Peyer's patch (tissue), 4 donors: ENCODE results near the gene SLX4IP. TPM values are rescaled to one million over a fixed set of nuclear protein-coding genes. Genes with fewer than 3 reads are reported as not detected.
A peak's percentile ranks its signal among the peaks of the same experiment; 100 is the strongest.

Experiments used
- DNase-seq, 3 donors: peaks; one replicate each; pipeline ENCODE4 v3.0.0-alpha.2; 2017 to 2019
- H3K27ac ChIP-seq, 4 donors: fragments of 200-600 bp; sonication (generic); one replicate each; pipeline ENCODE4 v1.5.1; 2016 to 2019
- H3K27me3 ChIP-seq, 2 donors: fragments of 200-600 bp; sonication (generic); one replicate each; pipeline ENCODE4 v1.5.1; 2019
- H3K36me3 ChIP-seq, 3 donors: fragments of 200-600 bp; sonication (generic); one replicate each; pipeline ENCODE4 v1.5.1; 2016 to 2019
- H3K4me1 ChIP-seq, 4 donors: fragments of 200-600 bp; sonication (generic); one replicate each; pipeline ENCODE4 v1.5.1; 2016 to 2019
- H3K4me3 ChIP-seq, 4 donors: fragments of 200-600 bp; sonication (generic); 1 replicate in 3 of 4; 2 replicates in 1 of 4; pipeline ENCODE4 v1.5.1; 2016 to 2019; ENCODE audit warnings: mild to moderate bottlenecking in 1 of 4
- H3K9me3 ChIP-seq, 4 donors: fragments of 200-600 bp; sonication (generic); one replicate each; pipeline ENCODE4 v1.5.1; 2016 to 2019; ENCODE audit warnings: mild to moderate bottlenecking in 1 of 4
- POLR2A ChIP-seq, 2 donors: fragments of 450-650 bp; IDR thresholded peaks; one replicate each; pipeline ENCODE4 v1.5.1; 2017; ENCODE audit warnings: antibody characterized with exemption in 2 of 2, mild to moderate bottlenecking in 2 of 2, moderate library complexity in 2 of 2
- total RNA-seq, 4 donors: library from RNA; depleted of rRNA; stranded (reverse); fragments of >200 nt; gene quantifications; one replicate each; pipeline ENCODE4 v1.1.0, GENCODE V29; 2016
- TF ChIP-seq, protein P1 (sequence below), 6 experiments: fragments of 450-650 bp in 4 of 6; fragments of 200-600 bp in 2 of 6; sonication (generic) in 1 of 6; IDR thresholded peaks; one replicate each; pipeline ENCODE4 v1.5.1; 2017 to 2019; ENCODE audit warnings: antibody characterized with exemption in 6 of 6, mild to moderate bottlenecking in 3 of 6, moderate library complexity in 1 of 6

The SLX4IP gene
- total RNA-seq, 4 donors from 2014 or later, result 6.1 to 9.0 (median 7.9) TPM

DNA sequence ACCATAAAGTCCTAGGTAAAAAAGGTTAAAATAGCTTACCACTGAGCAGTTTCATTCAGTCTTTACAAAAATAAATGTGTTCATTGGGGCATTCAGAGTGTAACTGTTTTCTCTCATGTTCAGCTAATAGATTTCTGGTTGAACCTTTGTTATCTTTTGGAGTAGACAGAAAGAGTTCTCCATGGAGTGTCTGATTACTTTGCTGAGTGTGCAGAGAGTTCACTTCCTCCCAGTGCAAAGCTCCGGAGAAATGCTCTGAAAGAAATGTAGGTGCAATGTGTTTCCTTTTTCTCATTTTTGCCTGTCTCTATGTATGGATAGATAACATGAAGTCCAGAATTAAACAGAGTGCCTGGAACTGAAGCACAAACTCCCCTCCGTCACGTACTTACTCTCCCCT is 186.0 kb downstream of the SLX4IP start:
- Histone ChIP-seq H3K27ac (no peak overlapping the region), H3K4me1 (no peaks in the 10 kb centered on the region), H3K36me3 (no peaks in the 10 kb centered on the region), H3K27me3 (no peaks in the 10 kb centered on the region), H3K9me3 (no peaks in the 10 kb centered on the region), H3K4me3 (no peak overlapping the region)
- no peak for DNase-seq
- TF ChIP-seq, protein P1, sequence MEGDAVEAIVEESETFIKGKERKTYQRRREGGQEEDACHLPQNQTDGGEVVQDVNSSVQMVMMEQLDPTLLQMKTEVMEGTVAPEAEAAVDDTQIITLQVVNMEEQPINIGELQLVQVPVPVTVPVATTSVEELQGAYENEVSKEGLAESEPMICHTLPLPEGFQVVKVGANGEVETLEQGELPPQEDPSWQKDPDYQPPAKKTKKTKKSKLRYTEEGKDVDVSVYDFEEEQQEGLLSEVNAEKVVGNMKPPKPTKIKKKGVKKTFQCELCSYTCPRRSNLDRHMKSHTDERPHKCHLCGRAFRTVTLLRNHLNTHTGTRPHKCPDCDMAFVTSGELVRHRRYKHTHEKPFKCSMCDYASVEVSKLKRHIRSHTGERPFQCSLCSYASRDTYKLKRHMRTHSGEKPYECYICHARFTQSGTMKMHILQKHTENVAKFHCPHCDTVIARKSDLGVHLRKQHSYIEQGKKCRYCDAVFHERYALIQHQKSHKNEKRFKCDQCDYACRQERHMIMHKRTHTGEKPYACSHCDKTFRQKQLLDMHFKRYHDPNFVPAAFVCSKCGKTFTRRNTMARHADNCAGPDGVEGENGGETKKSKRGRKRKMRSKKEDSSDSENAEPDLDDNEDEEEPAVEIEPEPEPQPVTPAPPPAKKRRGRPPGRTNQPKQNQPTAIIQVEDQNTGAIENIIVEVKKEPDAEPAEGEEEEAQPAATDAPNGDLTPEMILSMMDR (IDR thresholded peaks at IDR 0.05), result no peak
- TF ChIP-seq POLR2A (IDR thresholded peaks at IDR 0.05), result no peak

DNA sequence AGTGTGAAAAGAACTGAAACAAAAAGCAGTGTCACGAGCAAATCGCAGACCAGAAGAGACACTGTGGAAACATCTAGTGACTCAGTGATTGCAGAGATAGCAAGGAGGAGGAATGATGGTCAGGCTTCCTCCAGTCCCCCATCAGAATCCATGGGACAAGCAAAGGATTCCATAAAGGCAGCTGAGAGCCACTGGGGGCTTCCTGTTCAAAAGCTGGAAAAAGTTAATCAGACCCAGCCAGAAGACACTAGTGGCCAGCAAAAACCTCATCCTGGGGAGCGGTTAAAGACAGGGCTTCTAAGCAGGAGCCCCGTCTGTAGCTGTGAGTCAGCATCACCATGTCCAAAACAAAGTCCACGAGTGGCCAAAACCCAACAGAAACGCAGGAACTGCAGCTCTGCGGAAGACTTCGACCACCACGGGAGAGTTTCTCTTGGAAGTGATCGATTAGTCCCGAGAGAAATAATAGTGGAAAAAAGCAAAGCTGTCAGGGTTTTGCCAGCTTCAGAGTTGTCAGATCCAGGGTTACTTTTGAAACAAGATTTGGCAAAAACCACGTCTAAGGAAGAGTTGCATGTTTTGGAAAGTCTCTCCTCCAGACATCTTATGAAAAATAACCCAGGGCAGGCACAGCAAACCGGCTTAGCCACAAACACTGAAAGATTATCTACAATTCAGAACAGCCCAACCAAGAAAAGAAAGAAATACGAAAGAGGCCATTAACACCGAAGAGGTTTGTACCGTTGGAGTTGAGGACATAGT is 187.7 kb downstream of the SLX4IP start:
- Histone ChIP-seq H3K9me3 (no peaks in the 10 kb centered on the region), H3K27ac (peak overlapping the region in 3 of 4 donors; percentile 16 to 33 (median 17)), H3K4me3 (no peak overlapping the region), H3K27me3 (no peaks in the 10 kb centered on the region), H3K36me3 (no peaks in the 10 kb centered on the region), H3K4me1 (no peaks in the 10 kb centered on the region)
- TF ChIP-seq POLR2A (IDR thresholded peaks at IDR 0.05), result no peak
- TF ChIP-seq, protein P1 (IDR thresholded peaks at IDR 0.05), result no peak
- no peak for DNase-seq

DNA sequence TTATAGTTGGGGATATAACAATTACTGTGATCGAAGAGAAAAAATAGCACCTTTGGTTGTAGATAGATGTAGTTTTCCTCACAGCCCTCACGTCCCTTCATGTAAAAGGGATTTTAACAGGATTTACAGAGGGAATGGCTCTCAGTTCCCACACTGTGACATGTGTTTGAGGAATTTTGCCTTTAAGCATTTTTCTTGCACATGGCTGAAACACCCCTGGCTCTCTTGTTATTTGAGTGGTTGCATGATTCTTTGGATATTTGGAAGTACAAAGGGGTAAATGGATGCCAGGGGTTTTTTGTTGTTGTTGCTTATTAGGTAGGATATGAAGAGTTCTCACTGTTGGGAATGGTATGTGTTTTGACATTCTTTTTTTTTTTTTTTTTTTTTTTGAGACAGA is 190.5 kb downstream of the SLX4IP start:
- no peak overlapping the region for H3K4me3 ChIP-seq
- H3K9me3 ChIP-seq, result no peaks in the 10 kb centered on the region
- H3K36me3 ChIP-seq, result no peaks in the 10 kb centered on the region
- no peaks in the 10 kb centered on the region for H3K4me1 ChIP-seq
- H3K27me3 ChIP-seq, result no peaks in the 10 kb centered on the region
- TF ChIP-seq, protein P1 (IDR thresholded peaks at IDR 0.05), result no peak
- TF ChIP-seq POLR2A (IDR thresholded peaks at IDR 0.05), result no peak
- DNase-seq, result no peak
- no peak overlapping the region for H3K27ac ChIP-seq

GRCh38 chr20:10626896-10627295 is 191.8 kb downstream of the SLX4IP start:
- Histone ChIP-seq H3K27ac (no peak overlapping the region), H3K4me1 (no peaks in the 10 kb centered on the region), H3K4me3 (no peak overlapping the region), H3K9me3 (no peaks in the 10 kb centered on the region), H3K36me3 (no peaks in the 10 kb centered on the region), H3K27me3 (no peaks in the 10 kb centered on the region)
- TF ChIP-seq POLR2A (IDR thresholded peaks at IDR 0.05), result no peak
- DNase-seq, result no peak

DNA sequence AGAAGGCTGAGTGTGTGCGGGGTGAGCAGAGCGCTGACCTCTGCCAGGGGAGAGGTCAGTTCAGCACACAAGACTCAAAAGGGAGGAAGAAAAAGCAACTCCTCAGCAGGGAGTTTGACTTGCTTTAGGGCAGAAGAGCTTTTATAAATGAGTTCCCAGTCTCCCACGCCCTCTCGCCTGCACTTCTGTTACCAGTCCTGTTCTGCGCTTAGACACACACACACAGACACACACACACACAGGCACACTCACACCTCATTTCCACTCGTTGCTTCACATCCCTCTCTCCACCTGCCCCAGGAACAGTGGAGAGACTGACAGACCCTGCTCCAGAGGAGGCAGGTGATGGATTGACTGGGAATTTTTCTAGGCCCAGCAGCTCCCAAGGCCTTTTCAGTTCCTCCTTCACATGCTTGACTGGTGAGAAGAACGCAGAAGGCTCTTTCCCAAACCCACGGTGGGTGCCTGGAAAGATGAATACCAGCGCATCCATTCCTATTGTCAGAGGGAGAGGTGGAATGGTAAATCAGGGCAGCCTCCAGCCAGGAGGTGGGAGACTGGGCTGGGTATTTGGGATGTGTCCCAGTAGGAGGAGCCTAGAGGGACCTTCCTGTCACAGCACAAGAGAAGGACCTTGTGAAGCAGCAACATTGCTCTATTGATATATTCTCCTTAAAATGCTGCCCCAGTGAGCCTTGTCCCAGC is 195.0 kb downstream of the SLX4IP start:
- TF ChIP-seq POLR2A (IDR thresholded peaks at IDR 0.05), result no peak
- TF ChIP-seq, protein P1 (IDR thresholded peaks at IDR 0.05), result no peak
- Histone ChIP-seq H3K27ac (no peak overlapping the region), H3K4me1 (no peaks in the 10 kb centered on the region), H3K4me3 (no peak overlapping the region), H3K9me3 (no peaks in the 10 kb centered on the region), H3K27me3 (no peaks in the 10 kb centered on the region), H3K36me3 (no peaks in the 10 kb centered on the region)
- no peak for DNase-seq

GRCh38 chr20:10631126-10631525 is 196.0 kb downstream of the SLX4IP start:
- TF ChIP-seq POLR2A (IDR thresholded peaks at IDR 0.05), result no peak
- TF ChIP-seq, protein P1 (IDR thresholded peaks at IDR 0.05), result no peak
- no peaks in the 10 kb centered on the region for H3K27me3 ChIP-seq
- H3K9me3 ChIP-seq, result no peaks in the 10 kb centered on the region
- DNase-seq, result no peak
- H3K27ac ChIP-seq, result no peak overlapping the region
- H3K36me3 ChIP-seq, result no peaks in the 10 kb centered on the region
- peaks cover 0 to 5% (median 0%) of the 10 kb centered on the region in 4 donors for H3K4me1 ChIP-seq
- H3K4me3 ChIP-seq, result no peak overlapping the region
